Kidney (tissue), 14 donors: ENCODE data around the gene SMG1. TPM values are rescaled to one million over a fixed set of nuclear protein-coding genes. Genes with fewer than 3 reads are reported as not detected.

ENCODE experiments used
- DNase-seq, 5 donors: peaks; one replicate each; pipeline ENCODE4 v3.0.0-alpha.2; 2013 to 2020
- FAIRE-seq: peaks from 2 replicates; lab custom pipeline; 2012; peaks lifted over from hg19 to GRCh38; lab: Jason Lieb, UNC
- H3K27ac ChIP-seq, 2 donors: one replicate each; pipeline ENCODE4 v1.7.0; 2013; ENCODE audit warnings: low read depth in 2 of 2, low read length in 2 of 2, inconsistent platforms in 1 of 2
- H3K27me3 ChIP-seq: one replicate; pipeline ENCODE4 v1.7.1; 2013; ENCODE audit warnings: low read length, inconsistent platforms; ENCODE audit not compliant: control insufficient read depth, insufficient read depth
- H3K36me3 ChIP-seq, 3 donors: one replicate each; pipeline versions ENCODE4 v1.7.0 to v1.7.1; 2013; ENCODE audit warnings: low read length in 3 of 3, control low read depth in 1 of 3, inconsistent platforms in 1 of 3; ENCODE audit not compliant: insufficient read depth in 3 of 3, control insufficient read depth in 2 of 3
- H3K4me1 ChIP-seq, 3 donors: one replicate each; pipeline versions ENCODE4 v1.7.0 to v1.7.1; 2013; ENCODE audit warnings: low read length in 3 of 3, inconsistent platforms in 1 of 3, low read depth in 1 of 3; ENCODE audit not compliant: control insufficient read depth in 2 of 3, insufficient read depth in 2 of 3
- H3K4me3 ChIP-seq, 3 donors: one replicate each; pipeline versions ENCODE4 v1.7.0 to v1.8.1; 2013; ENCODE audit warnings: low read length in 3 of 3, control low read depth in 1 of 3, inconsistent platforms in 1 of 3
- H3K9ac ChIP-seq, 3 donors: one replicate each; pipeline versions ENCODE4 v1.7.0 to v1.7.1; 2013; ENCODE audit warnings: low read length in 3 of 3, control low read depth in 1 of 3, inconsistent platforms in 1 of 3
- H3K9me3 ChIP-seq, 3 donors: one replicate each; pipeline versions ENCODE4 v1.7.0 to v1.7.1; 2013; ENCODE audit warnings: low read length in 3 of 3, control low read depth in 1 of 3, inconsistent platforms in 1 of 3; ENCODE audit not compliant: control insufficient read depth in 2 of 3, insufficient read depth in 1 of 3
- CTCF ChIP-seq: IDR thresholded peaks from 3 replicates; pipeline ENCODE4 v1.5.1; 2012; ENCODE audit warnings: mild to moderate bottlenecking, moderate library complexity, borderline replicate concordance; ENCODE audit not compliant: insufficient read depth; ENCODE audit errors: extremely low read depth
- intact Hi-C: fragments of 100-400 bp; cut with DNase I; formaldehyde crosslinking; loops from one replicate; pipeline ENCODE4 v1.11.1; 2022
- polyA plus RNA-seq: library from polyadenylated mRNA; stranded (reverse); fragments of 350-450 nt; fragmentation: Illumina TruSeq; extraction: RNeasy Lipid Tissue Mini Kit (QIAGEN cat#74804); gene quantifications from one replicate; pipeline ENCODE4 v1.2.3, GENCODE V29; 2014; ENCODE audit warnings: low read depth, low replicate concordance; ENCODE audit not compliant: insufficient read depth
- total RNA-seq: library from RNA; stranded (reverse); fragmentation: NEBNext Ultra II Directional; extraction: Animal tissue kit (Norgen Biotek cat#: 25700); gene quantifications from one replicate; pipeline ENCODE4 v1.2.1, GENCODE V29; 2021
- donor health status: control.
- donor health status: control.
- donor health status: control.
- donor health status: control.
- donor health status: control.
- donor health status: DM: yes; HTN: yes; CAD: no.
- donor health status: Normal renal cell carcinoma (clear cell type).

Gene SMG1
- total and polyA plus RNA-seq, 2 donors from 2014 or later, result 4.9 to 94.4 TPM

GRCh38 chr16:18829251-18829650 is 97.0 kb downstream of the SMG1 start:
- no peaks in the 10 kb centered on the region for H3K27me3 ChIP-seq
- H3K9me3 ChIP-seq, result no peaks in the 10 kb centered on the region
- no peak overlapping the region for H3K27ac ChIP-seq
- no peaks in the 10 kb centered on the region for H3K4me1 ChIP-seq
- H3K4me3 ChIP-seq, result no peak overlapping the region
- no peak for TF ChIP-seq CTCF
- FAIRE-seq (no peak), DNase-seq (no peak)
- no peak overlapping the region for H3K9ac ChIP-seq
- peaks cover 13 to 50% (median 47%) of the 10 kb centered on the region in 3 donors for H3K36me3 ChIP-seq
- intact Hi-C loops, result no loop called here

GRCh38 chr16:18827890-18828289 is 98.3 kb downstream of the SMG1 start:
- H3K9ac ChIP-seq, result no peak overlapping the region
- FAIRE-seq (no peak), DNase-seq (no peak)
- H3K4me3 ChIP-seq, result no peak overlapping the region
- H3K9me3 ChIP-seq, result no peaks in the 10 kb centered on the region
- intact Hi-C loops, result no loop called here
- H3K36me3 ChIP-seq, result peaks cover 13 to 42% (median 39%) of the 10 kb centered on the region in 3 donors
- no peaks in the 10 kb centered on the region for H3K27me3 ChIP-seq
- H3K4me1 ChIP-seq, result no peaks in the 10 kb centered on the region
- no peak overlapping the region for H3K27ac ChIP-seq
- TF ChIP-seq CTCF, result no peak

DNA sequence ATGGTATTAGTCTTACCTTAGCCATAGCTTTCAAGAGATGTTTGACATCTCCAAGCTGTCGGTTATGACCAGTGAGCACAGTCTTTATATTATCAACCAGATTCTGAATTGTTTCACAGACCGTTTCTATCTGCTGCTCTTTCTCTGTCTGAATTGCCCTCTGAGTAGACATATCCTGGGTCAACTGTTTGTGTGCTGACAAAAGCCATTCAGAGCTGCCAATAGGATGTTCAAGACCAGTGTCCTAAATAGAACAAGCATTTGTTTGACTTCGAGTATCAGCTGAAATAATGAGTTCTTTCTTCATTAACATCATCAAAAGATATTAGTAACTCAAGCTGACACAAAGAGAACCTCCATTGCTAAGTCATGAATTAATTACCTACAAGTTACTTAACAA is 109.9 kb downstream of the SMG1 start:
- no peaks in the 10 kb centered on the region for H3K27me3 ChIP-seq
- intact Hi-C loops, result no loop called here
- FAIRE-seq (no peak), DNase-seq (no peak)
- H3K4me3 ChIP-seq, result no peak overlapping the region
- H3K27ac ChIP-seq, result no peak overlapping the region
- no peak for TF ChIP-seq CTCF
- H3K4me1 ChIP-seq, result no peaks in the 10 kb centered on the region
- no peaks in the 10 kb centered on the region for H3K9me3 ChIP-seq
- peaks cover 8 to 43% (median 31%) of the 10 kb centered on the region in 3 donors for H3K36me3 ChIP-seq
- no peak overlapping the region for H3K9ac ChIP-seq

DNA sequence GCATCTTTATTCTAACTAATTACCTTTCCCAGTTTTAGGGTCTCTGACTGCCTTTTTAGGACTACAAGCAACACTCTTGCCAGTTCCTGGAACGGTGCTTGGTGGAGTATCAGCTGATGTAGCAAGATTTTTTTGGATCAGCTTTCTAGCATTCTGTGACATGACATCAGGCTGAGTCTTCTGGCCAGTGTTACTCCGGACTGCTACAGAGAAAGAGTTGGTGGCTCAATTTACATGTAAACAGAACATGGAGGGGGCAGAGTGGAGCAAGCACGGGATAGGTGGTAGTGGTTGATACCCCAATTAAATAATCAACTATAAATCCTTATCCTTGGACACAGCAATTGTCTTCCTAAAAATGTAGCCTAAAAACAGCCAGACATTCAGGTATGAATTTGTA is 114.3 kb downstream of the SMG1 start:
- no peak for TF ChIP-seq CTCF
- peaks cover 5 to 51% (median 45%) of the 10 kb centered on the region in 3 donors for H3K36me3 ChIP-seq

More for the DNA sequence above, 114.3 kb downstream of the SMG1 start:
- no peak overlapping the region for H3K9ac ChIP-seq
- no peak overlapping the region for H3K4me3 ChIP-seq
- intact Hi-C loops, result no loop called here
- H3K27me3 ChIP-seq, result no peaks in the 10 kb centered on the region
- no peak overlapping the region for H3K27ac ChIP-seq
- no peaks in the 10 kb centered on the region for H3K9me3 ChIP-seq
- H3K4me1 ChIP-seq, result no peaks in the 10 kb centered on the region
- DNase-seq, result no peak
- no peak for FAIRE-seq
